Loucy (cell line): ENCODE measurements around the gene OR2AE1.

Source experiments
- H2AFZ ChIP-seq: fragments of 200-600 bp; sonication (generic); 2 replicates; pipeline ENCODE4 v1.6.0; 2016; ENCODE audit warnings: antibody characterized with exemption, mild to moderate bottlenecking, low read length, moderate library complexity
- H3F3A ChIP-seq: fragments of 200-600 bp; 2 replicates; pipeline ENCODE4 v1.6.0; 2016; ENCODE audit warnings: antibody characterized with exemption, low read depth, mild to moderate bottlenecking
- H3K27me3 ChIP-seq: fragments of 200-600 bp; sonication (generic); 2 replicates; pipeline ENCODE4 v1.6.1; 2014; ENCODE audit warnings: low read length, mild to moderate bottlenecking; ENCODE audit not compliant: insufficient read depth, poor library complexity, severe bottlenecking
- H3K36me3 ChIP-seq: fragments of 200-600 bp; sonication (generic); 2 replicates; pipeline ENCODE4 v1.6.1; 2016; ENCODE audit warnings: low read length; ENCODE audit not compliant: insufficient read depth
- H3K4me1 ChIP-seq: fragments of 200-600 bp; sonication (generic); 2 replicates; pipeline ENCODE4 v1.5.1; 2014; ENCODE audit warnings: low read length, mild to moderate bottlenecking; ENCODE audit not compliant: insufficient read depth, poor library complexity, severe bottlenecking
- H3K4me2 ChIP-seq: fragments of 200-600 bp; sonication (generic); 2 replicates; pipeline ENCODE4 v1.6.0; 2014; ENCODE audit warnings: antibody characterized with exemption, low read length, low read depth, mild to moderate bottlenecking; ENCODE audit not compliant: poor library complexity, severe bottlenecking
- H3K4me3 ChIP-seq: fragments of 200-600 bp; sonication (generic); 2 replicates; pipeline ENCODE4 v1.5.1; 2014; ENCODE audit warnings: low read length, mild to moderate bottlenecking, mixed read lengths; ENCODE audit not compliant: poor library complexity, severe bottlenecking
- H3K79me2 ChIP-seq: fragments of 200-600 bp; sonication (generic); 2 replicates; pipeline ENCODE4 v1.6.1; 2014; ENCODE audit warnings: low read length; ENCODE audit not compliant: insufficient read depth
- H3K9ac ChIP-seq: fragments of 200-600 bp; sonication (generic); 2 replicates; pipeline ENCODE4 v1.6.0; 2014; ENCODE audit warnings: mild to moderate bottlenecking, low read depth, low read length, moderate library complexity; ENCODE audit not compliant: poor library complexity, severe bottlenecking
- H3K9me2 ChIP-seq: fragments of 200-600 bp; sonication (generic); replicated peaks from 2 replicates; pipeline ENCODE4 v1.6.1; 2016; ENCODE audit warnings: low read depth, low read length, mixed read lengths
- H3K9me3 ChIP-seq: fragments of 200-600 bp; sonication (generic); 2 replicates; pipeline ENCODE4 v1.6.1; 2014; ENCODE audit warnings: mild to moderate bottlenecking, antibody characterized with exemption, low read length, low read depth; ENCODE audit not compliant: insufficient read depth
- H4K20me1 ChIP-seq: fragments of 200-600 bp; sonication (generic); 2 replicates; pipeline ENCODE4 v1.6.0; 2014; ENCODE audit warnings: antibody characterized with exemption, low read length, mild to moderate bottlenecking; ENCODE audit not compliant: insufficient read depth, poor library complexity, severe bottlenecking
- EZH2phosphoT487 ChIP-seq: fragments of 200-600 bp; IDR thresholded peaks from 2 replicates; pipeline ENCODE4 v1.6.1; 2018; ENCODE audit warnings: antibody characterized with exemption, mild to moderate bottlenecking, moderate library complexity, borderline replicate concordance
- TF ChIP-seq, protein P1 (sequence below): fragments of 200-600 bp; sonication (generic); conservative IDR thresholded peaks from 2 replicates; pipeline ENCODE4 v1.5.1; 2014; ENCODE audit warnings: mild to moderate bottlenecking, antibody characterized with exemption, low read length

Gene OR2AE1

DNA sequence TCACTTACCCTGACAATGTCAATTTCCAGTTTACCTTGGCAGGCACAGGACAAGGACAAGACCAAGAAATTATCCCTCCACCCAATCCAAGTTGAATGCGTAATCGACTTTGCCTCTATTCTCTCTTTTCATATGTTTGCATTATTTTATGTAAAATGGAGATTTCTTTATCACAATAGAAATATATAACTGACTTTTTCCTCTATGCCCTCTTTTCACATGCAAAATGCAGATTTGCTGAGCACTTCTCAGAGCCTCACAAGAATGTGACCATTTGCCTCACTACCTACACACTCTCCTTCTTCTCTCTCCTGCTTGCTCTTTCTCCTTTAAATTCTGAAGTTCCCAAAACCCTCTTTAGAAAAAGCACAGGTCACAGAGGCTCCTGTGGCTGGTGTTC, 33.9 kb downstream of the OR2AE1 start:
- Histone ChIP-seq H3K4me2 (no peak overlapping the region), H2AFZ (no peak overlapping the region), H3K9me2 (no peaks in the 10 kb centered on the region), H3F3A (no peaks in the 10 kb centered on the region), H3K79me2 (no peaks in the 10 kb centered on the region), H4K20me1 (no peaks in the 10 kb centered on the region), H3K4me1 (no peaks in the 10 kb centered on the region), H3K36me3 (no peaks in the 10 kb centered on the region), H3K27me3 (no peaks in the 10 kb centered on the region), H3K4me3 (no peak overlapping the region), H3K9me3 (no peaks in the 10 kb centered on the region), H3K9ac (no peak overlapping the region)
- TF ChIP-seq, protein P1, sequence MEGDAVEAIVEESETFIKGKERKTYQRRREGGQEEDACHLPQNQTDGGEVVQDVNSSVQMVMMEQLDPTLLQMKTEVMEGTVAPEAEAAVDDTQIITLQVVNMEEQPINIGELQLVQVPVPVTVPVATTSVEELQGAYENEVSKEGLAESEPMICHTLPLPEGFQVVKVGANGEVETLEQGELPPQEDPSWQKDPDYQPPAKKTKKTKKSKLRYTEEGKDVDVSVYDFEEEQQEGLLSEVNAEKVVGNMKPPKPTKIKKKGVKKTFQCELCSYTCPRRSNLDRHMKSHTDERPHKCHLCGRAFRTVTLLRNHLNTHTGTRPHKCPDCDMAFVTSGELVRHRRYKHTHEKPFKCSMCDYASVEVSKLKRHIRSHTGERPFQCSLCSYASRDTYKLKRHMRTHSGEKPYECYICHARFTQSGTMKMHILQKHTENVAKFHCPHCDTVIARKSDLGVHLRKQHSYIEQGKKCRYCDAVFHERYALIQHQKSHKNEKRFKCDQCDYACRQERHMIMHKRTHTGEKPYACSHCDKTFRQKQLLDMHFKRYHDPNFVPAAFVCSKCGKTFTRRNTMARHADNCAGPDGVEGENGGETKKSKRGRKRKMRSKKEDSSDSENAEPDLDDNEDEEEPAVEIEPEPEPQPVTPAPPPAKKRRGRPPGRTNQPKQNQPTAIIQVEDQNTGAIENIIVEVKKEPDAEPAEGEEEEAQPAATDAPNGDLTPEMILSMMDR: no peak

DNA sequence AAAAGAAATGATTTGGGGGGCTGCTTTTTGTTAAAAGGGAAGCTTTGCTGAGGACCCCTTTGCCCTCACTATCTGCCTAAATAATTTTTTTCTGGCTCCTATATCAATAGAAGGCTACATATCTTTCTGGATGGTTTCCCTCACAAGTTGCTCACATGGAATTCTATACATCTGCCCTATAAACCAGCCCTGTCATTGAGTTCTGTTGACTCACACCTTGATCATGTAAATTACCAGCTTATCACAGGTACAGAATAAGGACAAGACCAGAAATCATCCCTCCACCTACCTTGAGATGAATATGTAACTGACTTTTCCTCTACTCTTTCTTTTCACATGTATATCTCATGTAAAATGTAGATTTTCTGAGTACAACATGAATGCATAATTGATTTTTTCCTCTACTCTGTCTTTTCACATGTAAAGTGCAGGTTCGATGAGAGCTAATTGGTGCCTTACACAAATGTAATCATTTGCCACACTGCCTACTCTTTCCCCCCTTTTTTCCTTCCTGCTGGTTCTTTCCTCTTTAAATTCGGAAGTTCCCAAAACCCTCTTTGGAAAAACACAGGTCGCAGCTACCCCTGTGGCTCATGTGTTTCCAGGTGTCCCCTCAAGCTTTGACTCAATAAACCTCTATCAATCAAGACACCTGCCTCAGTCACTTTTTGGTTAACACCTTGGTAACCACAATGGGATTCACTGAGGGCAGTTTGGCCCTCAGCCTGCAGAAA, 36.5 kb downstream of the OR2AE1 start:
- no peaks in the 10 kb centered on the region for H3K9me2 ChIP-seq
- no peak overlapping the region for H3K4me3 ChIP-seq
- no peaks in the 10 kb centered on the region for H4K20me1 ChIP-seq
- no peaks in the 10 kb centered on the region for H3K36me3 ChIP-seq
- H2AFZ ChIP-seq: no peak overlapping the region
- no peaks in the 10 kb centered on the region for H3K79me2 ChIP-seq
- no peaks in the 10 kb centered on the region for H3K27me3 ChIP-seq
- no peaks in the 10 kb centered on the region for H3K9me3 ChIP-seq
- no peaks in the 10 kb centered on the region for H3K4me1 ChIP-seq
- no peak overlapping the region for H3K9ac ChIP-seq
- no peaks in the 10 kb centered on the region for H3F3A ChIP-seq
- TF ChIP-seq EZH2phosphoT487: no peak
- TF ChIP-seq, protein P1: no peak
- H3K4me2 ChIP-seq: no peak overlapping the region

DNA sequence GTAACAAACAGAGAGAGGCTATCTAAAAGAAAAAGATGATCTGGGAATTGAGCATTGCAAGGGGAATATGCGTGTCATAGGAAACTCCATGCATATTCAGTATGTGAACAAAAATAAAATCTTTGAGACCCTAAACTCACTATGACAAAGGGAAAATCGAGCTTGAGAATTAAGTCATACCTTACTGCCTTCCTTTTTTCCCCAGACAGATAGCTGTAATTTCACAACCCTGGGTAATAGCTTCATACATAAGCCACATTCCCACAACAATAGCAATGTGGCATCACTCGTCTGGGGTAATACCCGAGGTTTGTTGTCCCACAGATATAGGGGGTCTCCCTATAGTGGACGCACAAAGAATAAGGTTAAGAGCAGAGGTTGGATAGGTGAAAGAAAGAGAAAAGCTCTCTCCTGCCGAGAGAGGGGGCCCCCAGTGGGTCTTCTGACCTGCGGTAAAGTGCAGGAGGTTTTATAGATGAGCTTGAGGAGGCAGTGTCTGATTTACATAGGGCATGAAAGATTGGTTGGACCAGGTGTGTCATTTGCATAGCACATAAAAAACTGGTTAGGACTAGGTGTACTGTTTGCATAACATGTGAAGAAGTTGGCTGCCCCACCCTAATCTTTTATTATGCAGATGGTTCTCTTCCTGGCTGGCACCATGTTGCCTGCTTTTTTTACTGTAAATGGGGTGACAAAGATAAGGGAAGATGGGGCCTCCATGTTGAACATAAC, 37.4 kb downstream of the OR2AE1 start:
- Histone ChIP-seq H3K79me2 (no peaks in the 10 kb centered on the region), H3K4me3 (no peak overlapping the region), H3K4me2 (no peak overlapping the region), H3K36me3 (no peaks in the 10 kb centered on the region), H3K4me1 (no peaks in the 10 kb centered on the region), H3K9me2 (no peaks in the 10 kb centered on the region), H3F3A (no peaks in the 10 kb centered on the region), H3K9ac (no peak overlapping the region), H2AFZ (no peak overlapping the region), H4K20me1 (no peaks in the 10 kb centered on the region), H3K27me3 (no peaks in the 10 kb centered on the region), H3K9me3 (no peaks in the 10 kb centered on the region)
- TF ChIP-seq, protein P1: no peak
- no peak for TF ChIP-seq EZH2phosphoT487
